DOHH2 (cell line): ENCODE results near the gene MAP3K15.

Experiments
- CTCF ChIP-seq: fragments of 200-600 bp; sonication (generic); IDR thresholded peaks from one replicate; pipeline ENCODE4 v1.5.1; 2014; ENCODE audit warnings: antibody characterized with exemption, mild to moderate bottlenecking, low read depth, low read length; ENCODE audit not compliant: poor library complexity, severe bottlenecking
- EZH2phosphoT487 ChIP-seq: fragments of 200-600 bp; sonication (generic); IDR thresholded peaks from 2 replicates; pipeline ENCODE4 v1.6.1; 2017; ENCODE audit warnings: borderline replicate concordance, mild to moderate bottlenecking, antibody characterized with exemption, low read length, moderate library complexity, mixed read lengths

- TF ChIP-seq EZH2phosphoT487 (no peak), CTCF (no peak)
Observed at GRCh38 chrX:19370061-19370460, 145.2 kb downstream of the MAP3K15 start.
